ENCODE measurements around the gene UST. TPM values are rescaled to one million over a fixed set of nuclear protein-coding genes. Genes with fewer than 3 reads are reported as not detected.

UST gene
- total RNA-seq, 1 experiment from 2014 or later = 6.1 TPM

- no peak for TF ChIP-seq SIN3A (IDR thresholded peaks at IDR 0.05; ENCODE audit: low read depth)
- TF ChIP-seq ATF3 (IDR thresholded peaks at IDR 0.05) = no peak
- TF ChIP-seq TCF7L2 (IDR thresholded peaks at IDR 0.05; ENCODE audit: borderline replicate concordance, extremely low read depth, insufficient read depth, insufficient read length) = no peak
- no peak for TF ChIP-seq SP1 (IDR thresholded peaks at IDR 0.05; ENCODE audit: low read depth)
- TF ChIP-seq CEBPB (IDR thresholded peaks at IDR 0.05; ENCODE audit: low read depth) = no peak
- TF ChIP-seq ZFX (IDR thresholded peaks at IDR 0.05) = no peak
- TF ChIP-seq CBX3 (IDR thresholded peaks at IDR 0.05; ENCODE audit: low read depth) = no peak
- no peak for TF ChIP-seq EZH2phosphoT487 (IDR thresholded peaks at IDR 0.05; ENCODE audit: borderline replicate concordance)
Measured at GRCh38 chr6:149093643-149094042, 346.8 kb downstream of the UST start (continued).

- Histone ChIP-seq H3K79me2 (ENCODE audit: insufficient read depth, low read length) (no peaks in the 10 kb centered on the region), H3K4me2 (ENCODE audit: low read length) (no peak overlapping the region), H3K9me2 (ENCODE audit: insufficient read depth) (no peaks in the 10 kb centered on the region), H3K36me3 (ENCODE audit: control insufficient read depth in 1 of 2, insufficient read depth in 2 of 2, low read length in 2 of 2) (no peaks in the 10 kb centered on the region), H3K4me1 (ENCODE audit: control insufficient read depth in 1 of 2, insufficient read depth in 2 of 2, low read length in 2 of 2) (no peaks in the 10 kb centered on the region), H3K4me3 (replicated peaks in 1 of 2; ENCODE audit: low read depth in 1 of 2, low read length in 2 of 2) (no peak overlapping the region), H4K20me1 (ENCODE audit: insufficient read depth) (no peaks in the 10 kb centered on the region), H2AFZ (ENCODE audit: low read depth, low read length, poor library complexity, severe bottlenecking) (no peak overlapping the region), H3K27me3 (ENCODE audit: insufficient read depth, low read length) (no peaks in the 10 kb centered on the region), H3K9ac (ENCODE audit: low read length) (no peak overlapping the region), H3K9me3 (ENCODE audit: control insufficient read depth in 1 of 2, insufficient read depth in 1 of 2, low read depth in 1 of 2, low read length in 2 of 2) (peaks cover 0 to 4% of the 10 kb centered on the region in 2 experiments; a peak in 2 of 4 replicates), H3K27ac (ENCODE audit: low read depth, low read length) (no peak overlapping the region)
- TF ChIP-seq MAX (IDR thresholded peaks at IDR 0.05) = no peak
- TF ChIP-seq EZH2 (IDR thresholded peaks at IDR 0.05) = no peak
- no peak for TF ChIP-seq CBX3 (IDR thresholded peaks at IDR 0.05; ENCODE audit: low read depth)
- TF ChIP-seq SIN3A (IDR thresholded peaks at IDR 0.05; ENCODE audit: low read depth) = no peak
- TF ChIP-seq YY1 (IDR thresholded peaks at IDR 0.05; ENCODE audit: extremely low read depth, insufficient replicate concordance, low read depth, low read length) = no peak
- no peak for TF ChIP-seq POLR2AphosphoS5 (IDR thresholded peaks at IDR 0.05; ENCODE audit: low read depth, low read length)
- TF ChIP-seq CEBPB (IDR thresholded peaks at IDR 0.05; ENCODE audit: low read depth) = no peak
- TF ChIP-seq FOSL1 (IDR thresholded peaks at IDR 0.05; ENCODE audit: low read depth) = no peak
- TF ChIP-seq POLR2A (IDR thresholded peaks at IDR 0.05; ENCODE audit: borderline replicate concordance, extremely low read depth, insufficient read depth, insufficient read length) = no peak
- no peak for TF ChIP-seq ELF1 (IDR thresholded peaks at IDR 0.05; ENCODE audit: borderline replicate concordance, low read depth)
- no peak for TF ChIP-seq SP1 (IDR thresholded peaks at IDR 0.05; ENCODE audit: low read depth)
- no peak for TF ChIP-seq ZBTB33 (IDR thresholded peaks at IDR 0.05; ENCODE audit: extremely low read depth, insufficient replicate concordance, low read length)
- no peak for TF ChIP-seq ATF3 (IDR thresholded peaks at IDR 0.05)
- no peak for TF ChIP-seq EZH2phosphoT487 (IDR thresholded peaks at IDR 0.05; ENCODE audit: borderline replicate concordance)
- no peak for TF ChIP-seq CTCF (IDR thresholded peaks at IDR 0.05 in 2 of 3, conservative IDR thresholded peaks at IDR 0.05 in 1 of 3; ENCODE audit: borderline replicate concordance in 1 of 3, insufficient read depth in 1 of 3, low read depth in 2 of 3, low read length in 2 of 3)
- no peak for TF ChIP-seq ZNF274 (IDR thresholded peaks at IDR 0.05; ENCODE audit: low read depth, low read length)
- no peak for TF ChIP-seq ZFX (IDR thresholded peaks at IDR 0.05)
- ChIA-PET CTCF (no interaction called here), POLR2A (no interaction called here), RAD21 (ENCODE audit: low non-redundant PET in 1 of 2, low total read pairs in 2 of 2, uncharacterized antibody in 2 of 2, unreplicated experiment in 2 of 2) (no interaction called here)
- intact Hi-C loops (cut with micrococcal nuclease) = no loop called here
- ATAC-seq = no peak
- BruUV-seq (replicated peaks) = no TSS peak
- no peak for DNase-seq (ENCODE audit: low read depth, low spot score)
Measured at GRCh38 chr6:149094156-149094555, 347.3 kb downstream of the UST start.
